ENCODE results near the gene TAF9. TPM values are rescaled to one million over a fixed set of nuclear protein-coding genes. Genes with fewer than 3 reads are reported as not detected.
"Not testable (repeated sequence)": the region's sequence is repeated elsewhere in the genome, so short reads cannot be mapped to it uniquely, and the experiment has no call there.

TAF9 gene
- total RNA-seq, 2 donors from 2014 or later = 38.4 to 53.9 TPM

GRCh38 chr5:69343083-69343482 is 26.2 kb downstream of the TAF9 start:
- no peak for DNase-seq

DNA sequence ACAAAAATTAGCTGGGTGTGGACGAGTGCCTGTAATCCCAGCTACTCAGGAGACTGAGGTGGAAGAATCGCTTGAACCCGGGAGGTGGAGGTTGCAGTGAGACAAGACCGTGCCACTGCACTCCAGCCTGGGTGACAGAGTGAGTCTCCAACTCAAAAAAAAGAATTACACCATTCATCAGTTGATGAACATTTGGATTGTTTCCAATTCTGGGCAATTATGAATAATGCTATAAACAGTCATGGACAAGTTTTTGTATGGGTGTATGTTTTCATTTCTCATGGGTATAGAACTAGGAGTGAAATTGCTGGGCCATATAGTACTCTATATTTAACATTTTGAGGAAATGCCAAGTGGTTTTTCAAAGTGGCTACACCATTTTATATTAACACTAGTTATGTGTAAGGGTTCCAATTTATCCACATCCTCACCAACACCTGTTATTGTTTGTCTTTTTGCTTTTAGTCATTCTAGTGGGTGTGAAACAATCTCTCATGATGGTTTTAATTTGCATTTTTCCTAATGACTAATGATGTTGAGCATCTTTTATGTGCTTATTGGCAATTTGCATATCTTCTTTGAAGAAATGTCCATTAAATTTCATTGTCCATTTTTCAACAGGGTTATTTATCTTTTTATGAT is 27.7 kb downstream of the TAF9 start:
- intact Hi-C loops (cut with DNase I, micrococcal nuclease) = no loop called here
- DNase-seq (no peak), ATAC-seq (no peak)

More at GRCh38 chr5:69343083-69343482, 26.2 kb downstream of the TAF9 start:
- no peak for ATAC-seq
- intact Hi-C loops (cut with DNase I, micrococcal nuclease) = no loop called here

- intact Hi-C loops (cut with DNase I, micrococcal nuclease) = no loop called here
- ATAC-seq (no peak), DNase-seq (no peak)
These were observed 33.9 kb downstream of the TAF9 start for GRCh38 chr5:69335341-69335935.

DNA sequence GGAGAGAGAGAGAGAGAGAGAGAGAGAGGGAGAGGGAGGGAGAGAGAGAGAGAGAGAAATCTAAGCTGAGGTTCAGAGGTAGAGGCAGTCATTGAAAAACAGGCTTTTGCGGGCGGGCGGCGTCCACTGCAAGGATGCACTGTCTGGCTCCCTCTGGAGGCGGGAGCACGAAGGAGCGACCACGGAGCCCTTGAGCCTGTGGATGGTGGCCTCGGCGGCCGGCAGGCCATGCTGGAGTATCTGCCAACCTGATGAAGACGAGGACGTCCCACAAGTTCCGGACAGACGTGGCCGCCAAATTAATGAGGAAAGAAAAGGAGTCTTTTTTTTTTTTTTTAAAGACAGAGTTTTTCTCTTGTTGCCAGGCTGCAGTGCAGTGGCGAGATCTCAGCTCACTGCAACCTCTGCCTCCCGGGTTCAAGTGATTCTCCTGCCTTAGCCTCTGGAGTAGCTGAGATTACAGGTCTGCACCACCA is 34.5 kb downstream of the TAF9 start:
- DNase-seq (peak; percentile 84 to 92), ATAC-seq (peak; percentile 64)
- intact Hi-C loops (cut with DNase I, micrococcal nuclease) = no loop called here

- peak in 1 of 2 donors; percentile 10 for DNase-seq
- intact Hi-C loops (cut with DNase I, micrococcal nuclease); ATAC-seq: not testable (repeated sequence)
These were observed 35.5 kb downstream of the TAF9 start for GRCh38 chr5:69333668-69334315.

GRCh38 chr5:69331528-69332445 is 37.5 kb downstream of the TAF9 start:
- DNase-seq (peak; percentile 54 to 68), ATAC-seq (peak; percentile 77)
- intact Hi-C loops (cut with DNase I, micrococcal nuclease) = no loop called here

GRCh38 chr5:69329905-69330489 is 39.3 kb downstream of the TAF9 start:
- intact Hi-C loops (cut with DNase I, micrococcal nuclease) = no loop called here
- no peak for ATAC-seq
- DNase-seq = no peak

DNA sequence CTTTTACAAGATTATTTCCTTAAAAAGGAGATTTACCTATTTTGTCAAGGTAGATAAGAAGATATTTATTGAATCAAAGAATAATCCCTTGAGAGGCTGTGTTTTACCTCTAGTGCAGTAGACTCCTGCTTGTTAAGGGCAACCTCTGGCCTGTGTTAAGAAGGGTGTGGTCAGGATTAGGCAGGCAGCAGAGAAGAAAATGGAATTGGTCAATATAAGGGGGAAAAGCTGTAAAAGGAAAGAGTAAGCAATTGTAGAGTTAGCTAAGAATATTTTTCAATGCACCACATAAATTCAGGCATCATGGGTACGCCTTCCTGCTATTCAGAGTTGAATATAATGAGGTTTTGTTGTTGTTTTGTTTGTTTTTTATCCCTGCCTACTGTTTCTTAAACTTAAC is 43.0 kb downstream of the TAF9 start:
- no peak for DNase-seq
- peak; percentile 95 for ATAC-seq
- intact Hi-C loops (cut with DNase I, micrococcal nuclease) = no loop called here

GRCh38 chr5:69317391-69317790 is 51.9 kb downstream of the TAF9 start:
- no peak for ATAC-seq
- DNase-seq = no peak
- intact Hi-C loops (cut with DNase I, micrococcal nuclease) = no loop called here

GRCh38 chr5:69315972-69316371 is 53.3 kb downstream of the TAF9 start:
- ATAC-seq (no peak), DNase-seq (no peak)
- intact Hi-C loops (cut with DNase I, micrococcal nuclease) = no loop called here

Other genes with a start within 250 kb of the TAF9 start
- 10 to 100 TPM; 13.2 to 28.3 TPM for gene CCNB1, start 202.4 kb downstream of the TAF9 start, total RNA-seq
- 1 to 10 TPM; 3.0 to 5.0 TPM for gene CENPH, start 179.9 kb downstream of the TAF9 start, total RNA-seq
- 10 to 100 TPM; 22.1 to 25.2 TPM for gene CDK7, start 134.6 kb downstream of the TAF9 start, total RNA-seq
- 10 to 100 TPM; 20.3 to 26.3 TPM for gene CCDC125, start 36.7 kb downstream of the TAF9 start, total RNA-seq
- 10 to 100 TPM; 26.3 to 33.2 TPM for gene AK6, start within 50 bp of the TAF9 start, total RNA-seq
- gene RAD17, start 298 bp upstream of the TAF9 start, total RNA-seq = 10 to 100 TPM; 17.2 to 17.8 TPM
- 10 to 100 TPM; 56.0 to 56.6 TPM for gene MARVELD2, start 45.6 kb upstream of the TAF9 start, total RNA-seq
- gene OCLN, start 123.3 kb upstream of the TAF9 start, total RNA-seq = 100 to 1,000 TPM; 127 to 129 TPM
- 10 to 100 TPM; 20.3 to 24.8 TPM for gene GTF2H2C, start 190.7 kb upstream of the TAF9 start, total RNA-seq

Measured in left colon (tissue), 2 donors.